BLaER1 (cell line): Measurements from ENCODE around the gene ZNF575.
"Not testable (repeated sequence)": the region's sequence is repeated elsewhere in the genome, so short reads cannot be mapped to it uniquely, and the experiment has no call there.

Experiments used
- H3K27ac ChIP-seq: shearing (Covaris generic); formaldehyde crosslinking; 2 replicates; pipeline ENCODE4 v1.8.1; 2022
- H3K27me3 ChIP-seq: shearing (Covaris generic); formaldehyde crosslinking; 2 replicates; pipeline ENCODE4 v1.8.1; 2022
- H3K36me3 ChIP-seq: shearing (Covaris generic); formaldehyde crosslinking; 2 replicates; pipeline ENCODE4 v1.8.1; 2022
- H3K4me1 ChIP-seq: shearing (Covaris generic); formaldehyde crosslinking; 2 replicates; pipeline ENCODE4 v1.8.1; 2022
- H3K4me2 ChIP-seq: shearing (Covaris generic); formaldehyde crosslinking; 2 replicates; pipeline ENCODE4 v1.8.1; 2022
- H3K4me3 ChIP-seq: shearing (Covaris generic); formaldehyde crosslinking; 2 replicates; pipeline ENCODE4 v1.8.1; 2022
- H3K9ac ChIP-seq: shearing (Covaris generic); formaldehyde crosslinking; 2 replicates; pipeline ENCODE4 v1.8.1; 2022
- H3K9me3 ChIP-seq: shearing (Covaris generic); formaldehyde crosslinking; 2 replicates; pipeline ENCODE4 v1.8.1; 2022
- H4K20me1 ChIP-seq: shearing (Covaris generic); formaldehyde crosslinking; 2 replicates; pipeline ENCODE4 v1.8.1; 2022
- Cebpa-rat ChIP-seq: shearing (Covaris generic); IDR thresholded peaks from 2 replicates; pipeline ENCODE4 v1.8.1; 2022

Gene ZNF575

GRCh38 chr19:43506629-43507028, 26.4 kb upstream of the ZNF575 start:
- H3K9me3 ChIP-seq = no peaks in the 10 kb centered on the region
- TF ChIP-seq Cebpa-rat = no peak
- no peaks in the 10 kb centered on the region for H3K27me3 ChIP-seq
- H3K4me1 ChIP-seq = peaks cover 36% of the 10 kb centered on the region
- H3K4me3 ChIP-seq = no peak overlapping the region
- H3K27ac ChIP-seq = no peak overlapping the region
- no peak overlapping the region for H3K4me2 ChIP-seq
- peaks cover 51% of the 10 kb centered on the region for H3K36me3 ChIP-seq
- no peak overlapping the region for H3K9ac ChIP-seq
- 0 out of 2 replicates have a peak, but pooled peaks cover 4% of the 10 kb centered on the region for H4K20me1 ChIP-seq

GRCh38 chr19:43507880-43508279, 25.1 kb upstream of the ZNF575 start:
- Histone ChIP-seq H3K27me3 (no peaks in the 10 kb centered on the region), H3K4me2 (no peak overlapping the region), H3K9me3 (no peaks in the 10 kb centered on the region), H3K4me1 (peaks cover 23% of the 10 kb centered on the region), H3K9ac (no peak overlapping the region), H3K36me3 (peaks cover 52% of the 10 kb centered on the region), H3K27ac (no peak overlapping the region), H4K20me1 (no peaks in the 10 kb centered on the region), H3K4me3 (no peak overlapping the region)
- TF ChIP-seq Cebpa-rat = no peak

- H3K9ac ChIP-seq = no peak overlapping the region
- no peak for TF ChIP-seq Cebpa-rat
- no peaks in the 10 kb centered on the region for H4K20me1 ChIP-seq
- H3K9me3 ChIP-seq = no peaks in the 10 kb centered on the region
- 0 out of 2 replicates have a peak, but pooled peaks cover 5% of the 10 kb centered on the region for H3K4me1 ChIP-seq
- H3K4me2 ChIP-seq = no peak overlapping the region
- no peak overlapping the region for H3K27ac ChIP-seq
- H3K27me3 ChIP-seq = no peaks in the 10 kb centered on the region
- peaks cover 81% of the 10 kb centered on the region for H3K36me3 ChIP-seq
- H3K4me3 ChIP-seq = no peak overlapping the region
These were observed 22.3 kb upstream of the ZNF575 start for GRCh38 chr19:43510713-43511112.

- H3K4me3 ChIP-seq = no peak overlapping the region
- no peak overlapping the region for H3K9ac ChIP-seq
- H4K20me1 ChIP-seq = no peaks in the 10 kb centered on the region
- no peaks in the 10 kb centered on the region for H3K27me3 ChIP-seq
- TF ChIP-seq Cebpa-rat = no peak
- H3K27ac ChIP-seq = no peak overlapping the region
- H3K9me3 ChIP-seq = no peaks in the 10 kb centered on the region
- H3K36me3 ChIP-seq = peaks cover 82% of the 10 kb centered on the region
- H3K4me1 ChIP-seq = 0 out of 2 replicates have a peak, but pooled peaks cover 5% of the 10 kb centered on the region
- H3K4me2 ChIP-seq = no peak overlapping the region
These were observed 21.7 kb upstream of the ZNF575 start for GRCh38 chr19:43511324-43511723.

- H3K4me2 ChIP-seq, H4K20me1 ChIP-seq, H3K9ac ChIP-seq, H3K4me1 ChIP-seq, H3K27me3 ChIP-seq, H3K4me3 ChIP-seq, H3K27ac ChIP-seq, H3K9me3 ChIP-seq: not testable (repeated sequence)
- peaks cover 86% of the 10 kb centered on the region for H3K36me3 ChIP-seq
These were observed 20.6 kb upstream of the ZNF575 start for GRCh38 chr19:43512399-43512798.

GRCh38 chr19:43518051-43518450, 14.9 kb upstream of the ZNF575 start:
- H3K4me1 ChIP-seq = peaks cover 23% of the 10 kb centered on the region
- no peaks in the 10 kb centered on the region for H4K20me1 ChIP-seq
- no peak overlapping the region for H3K4me3 ChIP-seq
- no peak overlapping the region for H3K27ac ChIP-seq
- H3K9ac ChIP-seq = no peak overlapping the region
- TF ChIP-seq Cebpa-rat = no peak
- H3K27me3 ChIP-seq = no peaks in the 10 kb centered on the region
- peak overlapping the region; percentile 54 for H3K4me2 ChIP-seq
- no peaks in the 10 kb centered on the region for H3K9me3 ChIP-seq
- peaks cover 69% of the 10 kb centered on the region for H3K36me3 ChIP-seq

GRCh38 chr19:43519436-43520088, 13.4 kb upstream of the ZNF575 start:
- Histone ChIP-seq H3K9me3 (no peaks in the 10 kb centered on the region), H3K27ac (no peak overlapping the region), H4K20me1 (peaks cover 5% of the 10 kb centered on the region), H3K9ac (no peak overlapping the region), H3K27me3 (no peaks in the 10 kb centered on the region), H3K4me2 (peak overlapping the region; percentile 54), H3K4me3 (no peak overlapping the region), H3K36me3 (peaks cover 55% of the 10 kb centered on the region), H3K4me1 (peaks cover 27% of the 10 kb centered on the region)
- no peak for TF ChIP-seq Cebpa-rat

- Histone ChIP-seq H3K27me3 (no peaks in the 10 kb centered on the region), H3K4me2 (no peak overlapping the region), H3K9me3 (no peaks in the 10 kb centered on the region), H3K4me3 (no peak overlapping the region), H3K36me3 (peaks cover 30% of the 10 kb centered on the region), H4K20me1 (peaks cover 15% of the 10 kb centered on the region), H3K4me1 (peaks cover 42% of the 10 kb centered on the region), H3K27ac (no peak overlapping the region), H3K9ac (no peak overlapping the region)
- no peak for TF ChIP-seq Cebpa-rat
These were observed 10.1 kb upstream of the ZNF575 start for GRCh38 chr19:43522929-43523328.

GRCh38 chr19:43523696-43524095, 9.3 kb upstream of the ZNF575 start:
- not testable (repeated sequence) for H3K9me3 ChIP-seq, H3K27me3 ChIP-seq, H3K4me3 ChIP-seq, H3K4me2 ChIP-seq, H3K27ac ChIP-seq, H3K9ac ChIP-seq
- Histone ChIP-seq H4K20me1 (peaks cover 15% of the 10 kb centered on the region), H3K36me3 (peaks cover 30% of the 10 kb centered on the region), H3K4me1 (peaks cover 41% of the 10 kb centered on the region)

- Histone ChIP-seq H3K4me3 (peak overlapping the region; percentile 87), H3K4me1 (peaks cover 33% of the 10 kb centered on the region), H3K9me3 (no peaks in the 10 kb centered on the region), H3K36me3 (peaks cover 25% of the 10 kb centered on the region), H4K20me1 (peaks cover 15% of the 10 kb centered on the region), H3K4me2 (peak overlapping the region; percentile 91), H3K27me3 (no peaks in the 10 kb centered on the region), H3K9ac (peak overlapping the region; percentile 88), H3K27ac (peak overlapping the region; percentile 78)
- no peak; the same call in 1 of the 2 replicates for TF ChIP-seq Cebpa-rat
These were observed 7.8 kb upstream of the ZNF575 start for GRCh38 chr19:43524922-43525835.
